B cell (primary cell): ENCODE data around the gene NEUROD1. TPM values are rescaled to one million over a fixed set of nuclear protein-coding genes. Genes with fewer than 3 reads are reported as not detected.
A peak's percentile ranks its signal among the peaks of the same experiment; 100 is the strongest.

Experiments
- ATAC-seq: fragments of 200-7000 bp; cut with Tn5 transposase; one replicate; pipeline ENCODE4 v1.10.0; 2021; ENCODE audit warnings: low read depth, mild to moderate bottlenecking, moderate number of reproducible peaks, moderate library complexity
- CTCF ChIA-PET: fragments of 350-600 bp; sonication (Branson Sonifier 250); formaldehyde crosslinking; loops from one replicate; lab custom pipeline; 2021; ENCODE audit warnings: antibody characterized with exemption, inconsistent platforms; lab: Charles Lee
- POLR2A ChIA-PET: fragments of 350-600 bp; sonication (Branson Sonifier 250); formaldehyde crosslinking; loops from one replicate; lab custom pipeline; 2021; ENCODE audit warnings: antibody characterized with exemption; lab: Charles Lee
- DNase-seq: peaks from one replicate; pipeline ENCODE4 v3.0.0; 2013
- H2AFZ ChIP-seq: 2 replicates; pipeline ENCODE4 v1.6.1; 2012; ENCODE audit warnings: mild to moderate bottlenecking, low read depth, low read length; ENCODE audit not compliant: insufficient read depth, poor library complexity, severe bottlenecking
- H3K27ac ChIP-seq, 2 donors: 1 replicate in 1 of 2; 2 replicates in 1 of 2; pipeline ENCODE4 v1.5.1; 2012 to 2013; ENCODE audit warnings: low read length in 2 of 2, mild to moderate bottlenecking in 2 of 2, moderate library complexity in 1 of 2
- H3K27me3 ChIP-seq, 4 experiments: fragments of 200-600 bp in 1 of 4; sonication (generic) in 1 of 4; replicated peaks in 1 of 4; 1 replicate in 2 of 4; 2 replicates in 2 of 4; pipeline versions ENCODE4 v1.6.1 to v1.7.0; 2013 to 2016; ENCODE audit warnings: low read length in 3 of 4, mild to moderate bottlenecking in 2 of 4, mixed read lengths in 1 of 4, moderate library complexity in 1 of 4; ENCODE audit not compliant: insufficient read depth in 4 of 4, control insufficient read depth in 3 of 4; ENCODE audit errors: control extremely low read depth in 1 of 4
- H3K36me3 ChIP-seq, 2 experiments: replicated peaks in 1 of 2; 1 replicate in 1 of 2; 2 replicates in 1 of 2; pipeline versions ENCODE4 v1.6.1 to v1.7.1; 2013; ENCODE audit warnings: low read length in 1 of 2; ENCODE audit not compliant: insufficient read depth in 2 of 2, control insufficient read depth in 1 of 2; ENCODE audit errors: control extremely low read depth in 1 of 2, extremely low read depth in 1 of 2
- H3K4me1 ChIP-seq, 2 donors: fragments of 200-600 bp in 1 of 2; sonication (generic) in 1 of 2; 1 replicate in 1 of 2; 2 replicates in 1 of 2; pipeline versions ENCODE4 v1.5.1 to v1.6.1; 2013 to 2017; ENCODE audit warnings: low read length in 2 of 2; ENCODE audit not compliant: control insufficient read depth in 2 of 2, insufficient read depth in 2 of 2
- H3K4me2 ChIP-seq: replicated peaks from 2 replicates; pipeline ENCODE3; 2012; ENCODE audit warnings: mild to moderate bottlenecking, low read depth, low read length; ENCODE audit not compliant: poor library complexity, severe bottlenecking
- H3K4me3 ChIP-seq, 5 experiments: fragments of 200-600 bp in 1 of 5; sonication (generic) in 1 of 5; 1 replicate in 3 of 5; 2 replicates in 2 of 5; pipeline versions ENCODE4 v1.5.1 to v1.7.0; 2011 to 2016; ENCODE audit warnings: low read length in 4 of 5, mild to moderate bottlenecking in 4 of 5, low read depth in 2 of 5, control low read depth in 1 of 5, moderate library complexity in 1 of 5; ENCODE audit not compliant: insufficient read depth in 1 of 5; ENCODE audit errors: control extremely low read depth in 1 of 5, extremely low read depth in 1 of 5
- H3K79me2 ChIP-seq: fragments of 200-600 bp; sonication (generic); one replicate; pipeline ENCODE4 v1.6.0; 2016; ENCODE audit warnings: low read length; ENCODE audit not compliant: control insufficient read depth, insufficient read depth
- H3K9ac ChIP-seq: fragments of 200-600 bp; sonication (generic); 2 replicates; pipeline ENCODE4 v1.6.1; 2017; ENCODE audit warnings: mild to moderate bottlenecking, low read length, moderate library complexity
- H3K9me3 ChIP-seq, 3 donors: one replicate each; pipeline versions ENCODE4 v1.6.1 to v1.7.1; 2013; ENCODE audit warnings: low read length in 2 of 3; ENCODE audit not compliant: control insufficient read depth in 2 of 3, insufficient read depth in 1 of 3; ENCODE audit errors: control extremely low read depth in 1 of 3
- H4K20me1 ChIP-seq: 2 replicates; pipeline ENCODE4 v1.6.0; 2012; ENCODE audit warnings: mild to moderate bottlenecking, low read length; ENCODE audit not compliant: insufficient read depth, control insufficient read depth, poor library complexity, severe bottlenecking
- H3K27ac Mint-ChIP-seq: one replicate; pipeline ENCODE4 v1.8.0; 2021; ENCODE audit warnings: mixed read lengths
- H3K27me3 Mint-ChIP-seq: one replicate; pipeline ENCODE4 v1.8.0; 2021; ENCODE audit warnings: mixed read lengths
- H3K4me1 Mint-ChIP-seq: one replicate; pipeline ENCODE4 v1.8.0; 2021; ENCODE audit warnings: mixed read lengths
- H3K4me3 Mint-ChIP-seq: one replicate; pipeline ENCODE4 v1.8.0; 2021; ENCODE audit warnings: mixed read lengths
- H3K9me3 Mint-ChIP-seq: one replicate; pipeline ENCODE4 v1.8.0; 2022; ENCODE audit warnings: mixed read lengths; ENCODE audit not compliant: insufficient read depth
- EZH2 ChIP-seq: IDR thresholded peaks from 2 replicates; pipeline ENCODE4 v1.6.1; 2012; ENCODE audit warnings: borderline replicate concordance, low read depth, mild to moderate bottlenecking, moderate library complexity, low read length; ENCODE audit not compliant: insufficient read depth, poor library complexity, severe bottlenecking
- WGBS: methylation state at CpG from one replicate; pipeline ENCODE4 v1.1.5; 2013; ENCODE audit warnings: missing lambda C conversion rate; ENCODE audit not compliant: insufficient coverage; 5-methylcytosine and 5-hydroxymethylcytosine counted together
- intact Hi-C: fragments of 100-400 bp; cut with micrococcal nuclease; formaldehyde crosslinking; loops from one replicate; pipeline ENCODE4 v1.10.0; 2022
- polyA plus RNA-seq: library from polyadenylated mRNA; depleted of rRNA; stranded (reverse); fragments of >200 nt; gene quantifications from 2 replicates; pipeline ENCODE4 v1.2.3, GENCODE V29; 2012
- total RNA-seq, 2 donors: library from RNA; stranded (reverse); fragments of 120-200 nt in 1 of 2; gene quantifications; 1 replicate in 1 of 2; 2 replicates in 1 of 2; pipeline versions ENCODE4 v1.2.3 to v1.2.4, GENCODE V29; 2013 to 2022
- TF ChIP-seq, protein P1 (sequence below): fragments of 200-600 bp; IDR thresholded peaks from one replicate; pipeline ENCODE4 v1.8.0; 2022; ENCODE audit warnings: antibody characterized with exemption, mild to moderate bottlenecking

The NEUROD1 gene
- total and polyA plus RNA-seq, 2 donors (not counting 1 experiment from before 2014, with no cell fraction given), result not detected

- TF ChIP-seq, protein P1, sequence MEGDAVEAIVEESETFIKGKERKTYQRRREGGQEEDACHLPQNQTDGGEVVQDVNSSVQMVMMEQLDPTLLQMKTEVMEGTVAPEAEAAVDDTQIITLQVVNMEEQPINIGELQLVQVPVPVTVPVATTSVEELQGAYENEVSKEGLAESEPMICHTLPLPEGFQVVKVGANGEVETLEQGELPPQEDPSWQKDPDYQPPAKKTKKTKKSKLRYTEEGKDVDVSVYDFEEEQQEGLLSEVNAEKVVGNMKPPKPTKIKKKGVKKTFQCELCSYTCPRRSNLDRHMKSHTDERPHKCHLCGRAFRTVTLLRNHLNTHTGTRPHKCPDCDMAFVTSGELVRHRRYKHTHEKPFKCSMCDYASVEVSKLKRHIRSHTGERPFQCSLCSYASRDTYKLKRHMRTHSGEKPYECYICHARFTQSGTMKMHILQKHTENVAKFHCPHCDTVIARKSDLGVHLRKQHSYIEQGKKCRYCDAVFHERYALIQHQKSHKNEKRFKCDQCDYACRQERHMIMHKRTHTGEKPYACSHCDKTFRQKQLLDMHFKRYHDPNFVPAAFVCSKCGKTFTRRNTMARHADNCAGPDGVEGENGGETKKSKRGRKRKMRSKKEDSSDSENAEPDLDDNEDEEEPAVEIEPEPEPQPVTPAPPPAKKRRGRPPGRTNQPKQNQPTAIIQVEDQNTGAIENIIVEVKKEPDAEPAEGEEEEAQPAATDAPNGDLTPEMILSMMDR, result no peak
- TF ChIP-seq EZH2, result no peak
- Histone ChIP-seq H2AFZ (peak within 1 kb of the TSS; percentile 78), H3K9ac (peak within 1 kb of the TSS; percentile 61), H3K27ac (no peak within 1 kb of the TSS), H3K4me1 (peaks cover 15 to 17% of the 10 kb centered on the region in 2 donors), H3K27me3 (peaks cover 0 to 19% (median 12%) of the 10 kb centered on the region in 4 experiments), H3K79me2 (no peaks in the 10 kb centered on the region), H4K20me1 (no peaks in the 10 kb centered on the region), H3K4me2 (peak within 1 kb of the TSS; percentile 84), H3K4me3 (peak within 1 kb of the TSS; percentile 34 to 63 (median 46)), H3K36me3 (no peaks in the 10 kb centered on the region), H3K9me3 (peaks cover 0 to 4% (median 0%) of the 10 kb centered on the region in 3 donors)
- ChIA-PET POLR2A (no interaction called here), CTCF (no interaction called here)
- DNase-seq (peak; percentile 29), ATAC-seq (peak; percentile 53)
- Mint-ChIP-seq H3K9me3 (no peaks in the 10 kb centered on the region), H3K4me1 (peaks cover 12% of the 10 kb centered on the region), H3K27ac (no peak within 1 kb of the TSS), H3K4me3 (peak within 1 kb of the TSS; percentile 89), H3K27me3 (peaks cover 54% of the 10 kb centered on the region)
- intact Hi-C loops, result no loop called here
- WGBS, result 4% methylated on average over 66 of the region's 70 CpGs
Measured at GRCh38 chr2:181656450-181657291, 23.6 kb downstream of the NEUROD1 start, which contains the start of gene CERKL. Gene CERKL, minus strand, starts transcription at chr2:181657105. Its CDS starts 99 bp downstream, at chr2:181657006.

GRCh38 chr2:181655519-181655918, 24.8 kb downstream of the NEUROD1 start:
- Mint-ChIP-seq H3K27me3 (peaks cover 61% of the 10 kb centered on the region), H3K27ac (no peak overlapping the region), H3K4me3 (no peak overlapping the region), H3K9me3 (no peaks in the 10 kb centered on the region), H3K4me1 (peaks cover 12% of the 10 kb centered on the region)
- H3K4me3 ChIP-seq, result no peak overlapping the region
- peaks cover 15 to 17% of the 10 kb centered on the region in 2 donors for H3K4me1 ChIP-seq
- DNase-seq, result no peak
- intact Hi-C loops, result no loop called here
- no peak overlapping the region for H3K9ac ChIP-seq
- no peak for ATAC-seq
- H3K36me3 ChIP-seq, result no peaks in the 10 kb centered on the region
- H3K27ac ChIP-seq, result no peak overlapping the region
- no peaks in the 10 kb centered on the region for H4K20me1 ChIP-seq
- H3K4me2 ChIP-seq, result no peak overlapping the region
- H2AFZ ChIP-seq, result no peak overlapping the region
- ChIA-PET CTCF (no interaction called here), POLR2A (no interaction called here)
- no peaks in the 10 kb centered on the region for H3K79me2 ChIP-seq
- no peak for TF ChIP-seq EZH2
- TF ChIP-seq, protein P1, result no peak
- peaks cover 0 to 19% (median 12%) of the 10 kb centered on the region in 4 experiments for H3K27me3 ChIP-seq
- no CpG with 5 or more reads among the region's 7 CpGs for WGBS
- H3K9me3 ChIP-seq, result peaks cover 0 to 4% (median 0%) of the 10 kb centered on the region in 3 donors
